ENCODE results near the gene RNASE12. TPM values are rescaled to one million over a fixed set of nuclear protein-coding genes. Genes with fewer than 3 reads are reported as not detected.

RNASE12 gene
- total and polyA plus RNA-seq, 9 of the 15 experiments (the other 6 are each of a cell fraction or from before 2014, with no cell fraction given), result 0.24 TPM; not detected in 8

- TF ChIP-seq, protein P1, sequence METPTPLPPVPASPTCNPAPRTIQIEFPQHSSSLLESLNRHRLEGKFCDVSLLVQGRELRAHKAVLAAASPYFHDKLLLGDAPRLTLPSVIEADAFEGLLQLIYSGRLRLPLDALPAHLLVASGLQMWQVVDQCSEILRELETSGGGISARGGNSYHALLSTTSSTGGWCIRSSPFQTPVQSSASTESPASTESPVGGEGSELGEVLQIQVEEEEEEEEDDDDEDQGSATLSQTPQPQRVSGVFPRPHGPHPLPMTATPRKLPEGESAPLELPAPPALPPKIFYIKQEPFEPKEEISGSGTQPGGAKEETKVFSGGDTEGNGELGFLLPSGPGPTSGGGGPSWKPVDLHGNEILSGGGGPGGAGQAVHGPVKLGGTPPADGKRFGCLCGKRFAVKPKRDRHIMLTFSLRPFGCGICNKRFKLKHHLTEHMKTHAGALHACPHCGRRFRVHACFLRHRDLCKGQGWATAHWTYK (CRISPR knock-in tag; IDR thresholded peaks at IDR 0.05), result no peak
- TF ChIP-seq ZBTB17 (CRISPR knock-in tag; IDR thresholded peaks at IDR 0.05), result no peak
- no peak for TF ChIP-seq CHD4 (IDR thresholded peaks at IDR 0.05; ENCODE audit: insufficient read depth, insufficient replicate concordance, low read depth, low read length, poor library complexity, severe bottlenecking)
- peak; percentile 52; the same call in 1 of the 2 replicates for TF ChIP-seq ZNF407 (IDR thresholded peaks at IDR 0.05; ENCODE audit: low read depth)
- TF ChIP-seq ELF2 (CRISPR knock-in tag; IDR thresholded peaks at IDR 0.05), result no peak
- TF ChIP-seq TBP (optimal IDR thresholded peaks at IDR 0.05; ENCODE audit: low read depth, low read length), result peak; percentile 100
- peak; percentile 38; the same call in 1 of the 2 replicates for TF ChIP-seq EHMT2 (IDR thresholded peaks at IDR 0.05)
- no peak for TF ChIP-seq NR2C2 (CRISPR knock-in tag; IDR thresholded peaks at IDR 0.05)
- peak; percentile 43; the same call in 1 of the 2 replicates for TF ChIP-seq NR2C2 (tag; IDR thresholded peaks at IDR 0.05)
- no peak for TF ChIP-seq ZNF445 (CRISPR knock-in tag; IDR thresholded peaks at IDR 0.05; ENCODE audit: low read depth)
- TF ChIP-seq, protein P2, sequence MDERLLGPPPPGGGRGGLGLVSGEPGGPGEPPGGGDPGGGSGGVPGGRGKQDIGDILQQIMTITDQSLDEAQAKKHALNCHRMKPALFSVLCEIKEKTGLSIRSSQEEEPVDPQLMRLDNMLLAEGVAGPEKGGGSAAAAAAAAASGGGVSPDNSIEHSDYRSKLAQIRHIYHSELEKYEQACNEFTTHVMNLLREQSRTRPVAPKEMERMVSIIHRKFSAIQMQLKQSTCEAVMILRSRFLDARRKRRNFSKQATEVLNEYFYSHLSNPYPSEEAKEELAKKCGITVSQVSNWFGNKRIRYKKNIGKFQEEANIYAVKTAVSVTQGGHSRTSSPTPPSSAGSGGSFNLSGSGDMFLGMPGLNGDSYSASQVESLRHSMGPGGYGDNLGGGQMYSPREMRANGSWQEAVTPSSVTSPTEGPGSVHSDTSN (CRISPR knock-in tag; IDR thresholded peaks at IDR 0.05; ENCODE audit: low read depth), result no peak
- TF ChIP-seq, protein P2 (tag; conservative IDR thresholded peaks at IDR 0.05; ENCODE audit: low read depth), result no peak
- TF ChIP-seq, protein P3, sequence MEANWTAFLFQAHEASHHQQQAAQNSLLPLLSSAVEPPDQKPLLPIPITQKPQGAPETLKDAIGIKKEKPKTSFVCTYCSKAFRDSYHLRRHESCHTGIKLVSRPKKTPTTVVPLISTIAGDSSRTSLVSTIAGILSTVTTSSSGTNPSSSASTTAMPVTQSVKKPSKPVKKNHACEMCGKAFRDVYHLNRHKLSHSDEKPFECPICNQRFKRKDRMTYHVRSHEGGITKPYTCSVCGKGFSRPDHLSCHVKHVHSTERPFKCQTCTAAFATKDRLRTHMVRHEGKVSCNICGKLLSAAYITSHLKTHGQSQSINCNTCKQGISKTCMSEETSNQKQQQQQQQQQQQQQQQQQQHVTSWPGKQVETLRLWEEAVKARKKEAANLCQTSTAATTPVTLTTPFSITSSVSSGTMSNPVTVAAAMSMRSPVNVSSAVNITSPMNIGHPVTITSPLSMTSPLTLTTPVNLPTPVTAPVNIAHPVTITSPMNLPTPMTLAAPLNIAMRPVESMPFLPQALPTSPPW (CRISPR knock-in tag; IDR thresholded peaks at IDR 0.05), result no peak
Measured at GRCh38 chr14:20632831-20633691, 41.9 kb upstream of the RNASE12 start (continued).

Measured in K562 (cell line).